HAP-1 (cell line): Measurements from ENCODE around the gene STK39.

Experiments used
- DNase-seq, 2 experiments: peaks; one replicate each; pipeline ENCODE4 v3.0.0-alpha.2; 2016 to 2020; ENCODE audit warnings: low spot score in 2 of 2
- H3K27me3 ChIP-seq: fragments of 250-450 bp; sonication (Bioruptor Pico); 2 replicates; pipeline ENCODE4 v1.5.1; 2020; ENCODE audit warnings: low read depth, mild to moderate bottlenecking, moderate library complexity
- H3K36me3 ChIP-seq: fragments of 250-450 bp; sonication (Bioruptor Pico); replicated peaks from 2 replicates; pipeline ENCODE4 v1.5.1; 2020; ENCODE audit warnings: mild to moderate bottlenecking
- H3K4me1 ChIP-seq: fragments of 250-450 bp; sonication (Bioruptor Pico); 2 replicates; pipeline ENCODE4 v1.5.1; 2020; ENCODE audit warnings: mild to moderate bottlenecking
- H3K4me3 ChIP-seq: fragments of 250-450 bp; sonication (Bioruptor Pico); 2 replicates; pipeline ENCODE4 v1.5.1; 2020; ENCODE audit warnings: mild to moderate bottlenecking, moderate library complexity
- H3K9me3 ChIP-seq: fragments of 250-450 bp; sonication (Bioruptor Pico); 2 replicates; pipeline ENCODE4 v1.5.1; 2020; ENCODE audit warnings: mild to moderate bottlenecking, moderate library complexity
- in situ Hi-C: fragments of 300-500 bp; cut with MboI; formaldehyde crosslinking; loops from 3 replicates; pipeline ENCODE4 v1.14.3; 2020; ENCODE audit warnings: low sequenced_read_pairs, inconsistent platforms, mixed read lengths

Gene STK39

GRCh38 chr2:168160897-168161296 is 86.5 kb downstream of the STK39 start:
- Histone ChIP-seq H3K36me3 (peaks cover 6% of the 10 kb centered on the region; the same call in 1 of the 2 replicates), H3K4me1 (no peaks in the 10 kb centered on the region; the same call in 1 of the 2 replicates), H3K27me3 (no peaks in the 10 kb centered on the region), H3K9me3 (no peaks in the 10 kb centered on the region), H3K4me3 (no peak overlapping the region)
- in situ Hi-C loops, result no loop called here
- DNase-seq, result peak; percentile 36 to 65

GRCh38 chr2:168159754-168160585 is 87.4 kb downstream of the STK39 start:
- DNase-seq, result no peak
- in situ Hi-C loops, result no loop called here
- H3K27me3 ChIP-seq, result no peaks in the 10 kb centered on the region
- H3K4me1 ChIP-seq, result no peaks in the 10 kb centered on the region; the same call in 1 of the 2 replicates
- no peaks in the 10 kb centered on the region for H3K9me3 ChIP-seq
- no peak overlapping the region for H3K4me3 ChIP-seq
- H3K36me3 ChIP-seq, result peaks cover 6% of the 10 kb centered on the region; the same call in 1 of the 2 replicates

DNA sequence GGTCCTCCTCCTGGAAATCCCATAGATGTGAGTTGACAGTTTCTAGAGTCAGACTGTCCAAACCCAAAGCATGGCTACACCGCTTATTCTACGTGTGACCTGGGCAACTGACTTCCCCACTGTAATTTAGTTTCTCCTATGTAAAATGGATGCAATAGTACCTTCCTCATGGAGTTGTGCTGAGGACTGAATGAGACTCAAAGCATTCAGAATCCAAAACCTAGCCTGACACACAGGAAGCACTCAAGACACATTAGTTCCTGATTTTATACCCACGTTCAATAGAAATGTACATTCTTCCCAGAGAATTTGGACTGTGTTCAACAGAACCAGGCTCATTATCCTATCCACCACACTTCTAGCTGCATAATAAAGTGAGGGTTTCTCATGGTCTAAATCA is 88.8 kb downstream of the STK39 start:
- H3K27me3 ChIP-seq, result no peaks in the 10 kb centered on the region
- no peak overlapping the region for H3K4me3 ChIP-seq
- H3K4me1 ChIP-seq, result no peaks in the 10 kb centered on the region; the same call in 1 of the 2 replicates
- no peaks in the 10 kb centered on the region for H3K9me3 ChIP-seq
- H3K36me3 ChIP-seq, result peaks cover 6% of the 10 kb centered on the region; the same call in 1 of the 2 replicates
- no peak for DNase-seq
- in situ Hi-C loops, result no loop called here

DNA sequence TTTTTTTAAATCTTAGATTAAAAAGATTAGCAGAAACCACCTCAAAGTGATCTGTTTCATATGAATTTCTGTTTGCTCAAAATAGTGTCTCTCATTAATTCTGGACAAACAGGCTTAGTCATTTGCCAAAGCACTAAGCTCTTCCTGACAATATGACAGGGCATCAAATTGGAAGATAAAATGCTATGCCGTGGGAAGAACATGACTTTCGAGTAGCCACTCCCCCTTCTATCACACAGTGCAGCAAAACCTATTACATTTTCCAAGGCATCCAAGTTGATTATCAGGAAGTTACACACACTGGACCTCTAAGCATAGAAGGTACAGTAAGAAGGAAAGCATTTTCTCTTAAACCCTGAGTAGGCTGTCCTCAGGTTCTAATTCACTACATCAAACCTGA is 89.5 kb downstream of the STK39 start:
- H3K36me3 ChIP-seq, result peaks cover 6% of the 10 kb centered on the region; the same call in 1 of the 2 replicates
- peaks cover 3% of the 10 kb centered on the region for H3K4me1 ChIP-seq
- DNase-seq, result no peak

DNA sequence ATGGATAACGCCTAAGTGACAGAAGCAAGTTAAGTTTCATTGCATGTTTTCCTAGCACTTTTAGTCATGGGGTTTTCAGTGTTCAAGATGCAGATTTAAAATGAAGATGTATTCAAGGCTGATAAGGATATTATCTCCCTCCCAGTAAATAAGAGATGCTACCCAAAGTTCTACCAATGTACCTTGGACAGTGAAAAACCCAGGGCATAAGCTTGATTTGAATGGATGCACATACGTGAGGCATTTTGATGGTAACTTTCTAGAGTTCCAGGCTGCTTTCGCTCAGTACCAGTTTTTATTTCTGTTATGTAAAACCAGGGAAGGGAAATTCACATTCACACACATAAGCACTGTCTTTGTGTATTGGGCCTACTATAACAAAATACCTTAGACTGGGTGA is 90.3 kb downstream of the STK39 start:
- Histone ChIP-seq H3K4me3 (no peak overlapping the region), H3K36me3 (peaks cover 6% of the 10 kb centered on the region; the same call in 1 of the 2 replicates), H3K27me3 (no peaks in the 10 kb centered on the region), H3K9me3 (no peaks in the 10 kb centered on the region), H3K4me1 (peaks cover 7% of the 10 kb centered on the region)
- no peak for DNase-seq
- in situ Hi-C loops, result no loop called here

More for the DNA sequence above, 89.5 kb downstream of the STK39 start:
- Histone ChIP-seq H3K9me3 (no peaks in the 10 kb centered on the region), H3K27me3 (no peaks in the 10 kb centered on the region), H3K4me3 (no peak overlapping the region)
- in situ Hi-C loops, result no loop called here

DNA sequence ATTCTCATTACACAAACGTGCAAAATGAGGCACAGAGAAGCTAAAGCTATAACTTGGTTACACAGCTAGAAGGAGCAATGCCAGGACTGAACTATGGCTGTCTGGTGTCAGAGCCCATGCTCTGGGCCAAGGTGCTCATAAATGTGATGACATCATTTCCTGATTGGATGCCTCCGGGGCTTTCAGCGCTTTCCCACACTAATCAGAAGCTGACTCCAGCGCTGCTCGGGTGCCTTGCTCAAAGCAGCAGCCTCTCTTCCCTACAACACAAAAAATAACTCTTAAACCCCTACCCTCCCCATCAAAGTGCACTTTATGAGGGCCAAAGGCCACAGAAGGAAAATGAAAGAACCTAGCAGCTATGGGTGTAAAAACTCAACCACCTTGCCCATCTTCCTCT is 90.7 kb downstream of the STK39 start:
- Histone ChIP-seq H3K27me3 (no peaks in the 10 kb centered on the region), H3K9me3 (no peaks in the 10 kb centered on the region), H3K36me3 (peaks cover 6% of the 10 kb centered on the region; the same call in 1 of the 2 replicates), H3K4me1 (peaks cover 7% of the 10 kb centered on the region), H3K4me3 (no peak overlapping the region)
- DNase-seq, result peak in 1 of 2 experiments; percentile 17
- in situ Hi-C loops, result no loop called here

GRCh38 chr2:168155680-168156079 is 91.7 kb downstream of the STK39 start:
- in situ Hi-C loops, result no loop called here
- H3K9me3 ChIP-seq, result no peaks in the 10 kb centered on the region

GRCh38 chr2:168155046-168155445 is 92.3 kb downstream of the STK39 start:
- Histone ChIP-seq H3K9me3 (no peaks in the 10 kb centered on the region), H3K36me3 (peaks cover 1% of the 10 kb centered on the region; the same call in 1 of the 2 replicates), H3K27me3 (no peaks in the 10 kb centered on the region), H3K4me3 (no peak overlapping the region), H3K4me1 (peaks cover 7% of the 10 kb centered on the region)
- no peak for DNase-seq
- in situ Hi-C loops, result no loop called here

More at GRCh38 chr2:168155680-168156079, 91.7 kb downstream of the STK39 start:
- no peak for DNase-seq
- H3K36me3 ChIP-seq, result peaks cover 6% of the 10 kb centered on the region; the same call in 1 of the 2 replicates
- peaks cover 7% of the 10 kb centered on the region for H3K4me1 ChIP-seq
- no peaks in the 10 kb centered on the region for H3K27me3 ChIP-seq
- H3K4me3 ChIP-seq, result no peak overlapping the region

- no peaks in the 10 kb centered on the region for H3K9me3 ChIP-seq
- H3K4me1 ChIP-seq, result peaks cover 7% of the 10 kb centered on the region
- in situ Hi-C loops, result no loop called here
- no peak overlapping the region for H3K4me3 ChIP-seq
- no peaks in the 10 kb centered on the region for H3K36me3 ChIP-seq
- peak in 1 of 2 experiments; percentile 59 for DNase-seq
- H3K27me3 ChIP-seq, result no peaks in the 10 kb centered on the region
Observed at GRCh38 chr2:168152902-168153530, 94.4 kb downstream of the STK39 start.

GRCh38 chr2:168149986-168150385 is 97.4 kb downstream of the STK39 start:
- H3K9me3 ChIP-seq, result no peaks in the 10 kb centered on the region
- in situ Hi-C loops, result no loop called here
- no peak for DNase-seq
- H3K4me3 ChIP-seq, result no peak overlapping the region
- peaks cover 7% of the 10 kb centered on the region for H3K4me1 ChIP-seq
- H3K36me3 ChIP-seq, result no peaks in the 10 kb centered on the region
- H3K27me3 ChIP-seq, result no peaks in the 10 kb centered on the region

- Histone ChIP-seq H3K36me3 (no peaks in the 10 kb centered on the region), H3K4me1 (peaks cover 7% of the 10 kb centered on the region), H3K27me3 (no peaks in the 10 kb centered on the region), H3K4me3 (no peak overlapping the region), H3K9me3 (no peaks in the 10 kb centered on the region)
- DNase-seq, result no peak
- in situ Hi-C loops, result no loop called here
Observed at GRCh38 chr2:168149150-168149974, 98.0 kb downstream of the STK39 start.

- no peak overlapping the region for H3K4me3 ChIP-seq
- peaks cover 6% of the 10 kb centered on the region for H3K4me1 ChIP-seq
- H3K9me3 ChIP-seq, result no peaks in the 10 kb centered on the region
- no peak for DNase-seq
- no peaks in the 10 kb centered on the region for H3K36me3 ChIP-seq
- H3K27me3 ChIP-seq, result no peaks in the 10 kb centered on the region
- in situ Hi-C loops, result no loop called here
Observed at GRCh38 chr2:168147830-168148794, 99.3 kb downstream of the STK39 start.
